ENCODE data around the gene CEP120. TPM values are rescaled to one million over a fixed set of nuclear protein-coding genes. Genes with fewer than 3 reads are reported as not detected.
A peak's percentile ranks its signal among the peaks of the same experiment; 100 is the strongest.

The CEP120 gene
- total RNA-seq, 4 donors from 2014 or later: 15.9 to 31.5 (median 23.6) TPM

- Histone ChIP-seq H3K27me3 (no peaks in the 10 kb centered on the region), H3K27ac (no peak overlapping the region), H3K4me3 (no peak overlapping the region), H3K36me3 (no peaks in the 10 kb centered on the region), H3K4me1 (no peaks in the 10 kb centered on the region), H3K9me3 (no peaks in the 10 kb centered on the region)
- WGBS, 2 donors: 87% methylated on average over 2 of the region's 2 CpGs
- DNase-seq (ENCODE audit: low spot score in 2 of 2): no peak
- TF ChIP-seq, protein P1, sequence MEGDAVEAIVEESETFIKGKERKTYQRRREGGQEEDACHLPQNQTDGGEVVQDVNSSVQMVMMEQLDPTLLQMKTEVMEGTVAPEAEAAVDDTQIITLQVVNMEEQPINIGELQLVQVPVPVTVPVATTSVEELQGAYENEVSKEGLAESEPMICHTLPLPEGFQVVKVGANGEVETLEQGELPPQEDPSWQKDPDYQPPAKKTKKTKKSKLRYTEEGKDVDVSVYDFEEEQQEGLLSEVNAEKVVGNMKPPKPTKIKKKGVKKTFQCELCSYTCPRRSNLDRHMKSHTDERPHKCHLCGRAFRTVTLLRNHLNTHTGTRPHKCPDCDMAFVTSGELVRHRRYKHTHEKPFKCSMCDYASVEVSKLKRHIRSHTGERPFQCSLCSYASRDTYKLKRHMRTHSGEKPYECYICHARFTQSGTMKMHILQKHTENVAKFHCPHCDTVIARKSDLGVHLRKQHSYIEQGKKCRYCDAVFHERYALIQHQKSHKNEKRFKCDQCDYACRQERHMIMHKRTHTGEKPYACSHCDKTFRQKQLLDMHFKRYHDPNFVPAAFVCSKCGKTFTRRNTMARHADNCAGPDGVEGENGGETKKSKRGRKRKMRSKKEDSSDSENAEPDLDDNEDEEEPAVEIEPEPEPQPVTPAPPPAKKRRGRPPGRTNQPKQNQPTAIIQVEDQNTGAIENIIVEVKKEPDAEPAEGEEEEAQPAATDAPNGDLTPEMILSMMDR (IDR thresholded peaks at IDR 0.05): no peak
- peak in 1 of 2 donors; percentile 39 for TF ChIP-seq EP300 (IDR thresholded peaks at IDR 0.05)
These were observed 6.8 kb upstream of the CEP120 start for GRCh38 chr5:123429993-123430392.

DNA sequence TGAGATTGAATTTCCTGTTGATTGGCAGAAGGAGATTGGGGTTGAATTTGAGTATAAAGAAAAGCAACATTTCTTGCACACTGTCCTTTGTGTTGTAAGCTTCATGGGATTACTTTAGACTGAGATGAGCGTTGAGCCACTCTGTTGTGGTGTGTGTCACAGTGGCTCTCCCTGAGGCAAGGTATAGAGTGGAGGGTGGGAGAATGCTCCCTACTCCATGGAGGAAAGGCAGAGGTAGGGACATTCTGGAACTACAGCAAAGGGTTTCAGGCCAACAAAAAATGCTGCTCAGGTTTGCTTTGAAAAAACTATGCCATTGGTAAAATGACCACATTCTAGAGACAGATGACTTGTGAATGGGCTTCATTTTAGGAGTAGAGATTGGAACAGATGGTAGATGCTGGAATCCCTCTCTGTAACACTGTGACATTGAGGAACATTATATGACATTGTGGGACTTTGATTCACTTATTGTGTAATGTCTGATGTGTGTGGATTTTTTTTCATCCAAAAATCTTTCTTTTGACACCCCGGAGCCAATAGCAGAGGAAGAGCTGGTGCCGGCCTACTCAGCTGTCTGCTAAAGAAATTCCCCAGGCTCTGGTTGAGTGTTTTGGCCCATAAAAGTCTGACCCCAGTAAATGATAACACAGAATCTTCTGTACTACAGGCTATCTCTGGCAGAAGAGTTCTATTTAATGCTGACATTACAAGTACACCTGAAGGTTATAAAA lies 6.2 kb upstream of the CEP120 start:
- WGBS, 2 donors: 76 to 86% methylated on average over 3 of the region's 3 CpGs
- Histone ChIP-seq H3K4me1 (peaks cover 0 to under 1% (median 0%) of the 10 kb centered on the region in 4 donors), H3K27ac (no peak overlapping the region), H3K9me3 (no peaks in the 10 kb centered on the region), H3K36me3 (no peaks in the 10 kb centered on the region), H3K4me3 (no peak overlapping the region), H3K27me3 (no peaks in the 10 kb centered on the region)
- DNase-seq (ENCODE audit: low spot score in 2 of 2): no peak
- TF ChIP-seq EP300 (IDR thresholded peaks at IDR 0.05) (no peak), POLR2A (IDR thresholded peaks at IDR 0.05) (no peak)
- TF ChIP-seq, protein P1 (IDR thresholded peaks at IDR 0.05): no peak

DNA sequence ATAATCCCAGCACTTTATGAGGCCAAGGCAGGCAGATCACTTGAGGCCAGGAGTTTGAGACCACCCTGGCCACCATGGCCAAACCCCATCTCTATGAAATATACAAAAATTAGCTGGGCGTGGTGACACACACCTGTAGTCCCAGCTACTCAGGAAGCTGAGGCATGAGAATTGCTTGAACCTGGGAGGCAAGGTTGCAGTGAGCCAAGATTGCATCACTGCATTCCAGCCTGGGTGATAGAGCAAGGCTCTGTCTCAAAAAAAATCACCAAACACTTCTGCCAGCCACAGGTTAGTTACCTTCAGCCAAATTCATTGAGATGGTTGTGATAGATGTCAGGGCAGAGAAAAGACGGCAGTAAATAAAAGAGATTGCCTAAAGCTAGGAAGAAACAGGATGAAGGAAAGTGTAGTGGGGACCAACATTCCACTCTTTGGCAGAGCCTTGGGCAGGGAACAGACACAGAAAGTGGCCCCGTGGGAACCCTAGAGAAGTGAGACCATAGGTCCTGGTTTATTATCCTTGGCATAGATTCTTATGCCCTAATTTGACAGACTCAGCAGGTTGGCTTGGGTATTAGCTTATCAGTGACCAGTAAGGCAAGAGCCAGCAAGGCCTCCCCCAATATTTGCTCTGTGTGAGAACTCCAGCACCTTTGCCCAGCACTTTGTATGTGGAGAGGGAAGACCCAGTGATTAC lies 5.5 kb upstream of the CEP120 start:
- H3K4me3 ChIP-seq: no peak overlapping the region
- 90 to 91% methylated on average over 3 of the region's 3 CpGs for WGBS, 2 donors
- no peaks in the 10 kb centered on the region for H3K27me3 ChIP-seq
- TF ChIP-seq POLR2A (IDR thresholded peaks at IDR 0.05) (no peak), EP300 (IDR thresholded peaks at IDR 0.05) (no peak)
- TF ChIP-seq, protein P1 (IDR thresholded peaks at IDR 0.05): no peak
- H3K36me3 ChIP-seq: no peaks in the 10 kb centered on the region
- H3K9me3 ChIP-seq: no peaks in the 10 kb centered on the region
- DNase-seq (ENCODE audit: low spot score in 2 of 2): no peak
- H3K4me1 ChIP-seq: peaks cover 0 to 6% (median 0%) of the 10 kb centered on the region in 4 donors
- H3K27ac ChIP-seq: no peak overlapping the region

GRCh38 chr5:123427281-123427680 lies 4.1 kb upstream of the CEP120 start:
- TF ChIP-seq, protein P1 (IDR thresholded peaks at IDR 0.05): no peak
- TF ChIP-seq EP300 (IDR thresholded peaks at IDR 0.05) (no peak), POLR2A (IDR thresholded peaks at IDR 0.05) (no peak)
- H3K4me3 ChIP-seq: no peak overlapping the region

GRCh38 chr5:123425431-123425830 lies 2.2 kb upstream of the CEP120 start:
- no peak for DNase-seq (ENCODE audit: low spot score in 2 of 2)
- Histone ChIP-seq H3K27ac (no peak overlapping the region), H3K27me3 (no peaks in the 10 kb centered on the region), H3K4me1 (peaks cover 0 to 25% (median 13%) of the 10 kb centered on the region in 4 donors), H3K36me3 (no peaks in the 10 kb centered on the region), H3K4me3 (no peak overlapping the region), H3K9me3 (no peaks in the 10 kb centered on the region)
- 85 to 91% methylated on average over 4 of the region's 4 CpGs for WGBS, 2 donors
- TF ChIP-seq, protein P1 (IDR thresholded peaks at IDR 0.05): no peak
- TF ChIP-seq EP300 (IDR thresholded peaks at IDR 0.05) (no peak), POLR2A (IDR thresholded peaks at IDR 0.05) (no peak)

More at GRCh38 chr5:123427281-123427680, 4.1 kb upstream of the CEP120 start:
- H3K27me3 ChIP-seq: no peaks in the 10 kb centered on the region
- H3K36me3 ChIP-seq: no peaks in the 10 kb centered on the region
- no peak for DNase-seq (ENCODE audit: low spot score in 2 of 2)
- H3K27ac ChIP-seq: no peak overlapping the region
- H3K9me3 ChIP-seq: no peaks in the 10 kb centered on the region
- 83 to 94% methylated on average over 2 of the region's 2 CpGs for WGBS, 2 donors
- peaks cover 0 to 6% (median 0%) of the 10 kb centered on the region in 4 donors for H3K4me1 ChIP-seq
